HG02852 (cell line): Measurements from ENCODE around the gene VARS1.
A peak's percentile ranks its signal among the peaks of the same experiment; 100 is the strongest.
"Not testable (repeated sequence)": the region's sequence is repeated elsewhere in the genome, so short reads cannot be mapped to it uniquely, and the experiment has no call there.

ENCODE experiments used
- ATAC-seq: cut with Tn5 transposase; IDR thresholded peaks from one replicate; pipeline ENCODE4 v1.9.1; 2021; ENCODE audit warnings: mild to moderate bottlenecking, moderate library complexity; ENCODE audit not compliant: unreplicated experiment

Gene VARS1

DNA sequence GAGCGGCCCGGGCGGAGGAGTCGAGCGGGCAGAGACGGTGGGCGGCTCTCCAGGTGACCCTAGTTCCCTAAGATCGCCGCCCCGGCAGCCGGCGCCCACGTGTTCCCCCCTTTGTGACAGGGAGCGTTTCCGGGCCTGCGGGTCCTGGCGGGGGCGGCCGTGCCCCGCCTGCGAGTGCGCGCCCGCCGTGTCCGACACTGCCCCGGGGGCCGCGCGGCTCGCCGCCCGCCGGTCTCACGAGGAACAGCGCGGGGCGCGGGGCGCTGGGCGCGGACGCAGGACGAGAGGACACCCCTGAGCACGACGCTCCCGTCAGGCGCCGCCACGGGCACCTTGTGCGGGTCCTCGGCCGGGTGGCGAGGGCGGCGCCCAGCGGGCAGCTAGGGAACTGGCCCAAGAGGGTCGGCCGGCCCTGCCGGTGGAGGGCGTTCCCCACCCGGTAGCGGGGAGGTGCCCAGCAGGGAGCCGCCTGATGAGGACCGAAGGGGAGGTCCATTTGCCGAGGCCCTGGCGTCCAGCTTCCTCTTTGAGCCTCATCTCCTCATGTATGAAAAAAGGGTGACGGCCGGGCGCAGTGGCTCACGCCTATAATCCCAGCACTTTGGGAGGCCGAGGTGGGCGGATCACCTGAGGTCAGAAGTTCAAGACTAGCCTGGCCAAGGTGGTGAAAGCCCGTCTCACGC is at the start of gene VARS1:
TSS of gene VARS1 (minus strand) at position 137 of the 683 bp plus-strand sequence. CDS start 535 bp downstream, outside the sequence.
- peak; percentile 72 for ATAC-seq

DNA sequence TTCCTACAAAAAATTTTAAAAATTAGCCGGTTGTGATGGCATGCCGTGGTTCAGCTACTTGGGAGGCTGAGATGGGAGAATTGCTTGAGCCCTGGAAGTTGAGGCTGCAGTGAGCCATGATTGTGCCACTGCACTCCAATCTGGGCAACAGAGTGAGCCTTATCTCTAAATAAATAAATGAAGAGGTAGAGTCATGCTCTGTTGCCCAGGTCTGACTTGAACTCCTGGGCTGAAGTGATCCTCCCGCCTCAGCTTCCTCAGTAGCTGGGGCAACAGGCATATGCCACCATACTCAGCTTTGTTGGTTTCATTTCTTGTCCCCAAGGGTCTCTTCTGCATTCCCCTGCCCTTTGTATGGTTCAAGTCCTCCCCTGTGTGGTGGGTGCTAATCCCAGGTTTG is 49.0 kb upstream of the VARS1 start:
- no peak for ATAC-seq

DNA sequence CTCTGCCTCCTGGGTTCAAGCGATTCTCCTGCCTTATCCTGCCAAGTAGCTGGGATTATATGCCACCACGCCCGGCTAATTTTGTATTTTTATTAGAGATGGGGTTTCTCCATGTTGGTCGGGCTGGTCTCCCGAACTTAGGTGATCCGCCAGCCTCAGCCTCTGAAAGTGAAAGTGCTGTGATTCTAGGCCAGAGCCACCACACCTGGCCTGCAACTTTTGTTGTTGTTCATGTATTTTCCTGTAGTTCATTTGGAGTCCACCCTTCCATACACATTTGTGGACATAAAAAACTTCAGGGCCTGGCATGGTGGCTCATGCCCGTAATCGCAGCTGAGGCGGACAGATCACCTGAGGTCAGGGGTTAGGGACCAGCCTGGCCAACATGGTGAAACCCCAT is 46.5 kb upstream of the VARS1 start:
- ATAC-seq: no peak

DNA sequence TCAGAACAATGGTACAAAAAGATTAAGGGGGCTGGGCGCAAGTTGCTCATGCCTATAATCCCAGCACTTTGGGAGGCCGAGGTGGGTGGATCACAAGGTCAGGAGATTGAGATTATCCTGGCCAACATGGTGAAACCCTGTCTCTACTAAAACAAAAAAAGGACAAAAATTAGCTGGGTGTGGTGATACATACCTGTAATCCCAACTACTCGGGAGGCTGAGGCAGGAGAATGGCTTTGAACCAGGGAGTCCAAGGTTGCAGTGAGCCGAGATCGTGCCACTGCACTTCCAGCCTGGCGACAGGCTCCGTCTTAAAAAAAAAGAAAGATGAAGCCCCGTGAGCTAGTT is 44.2 kb upstream of the VARS1 start:
- ATAC-seq: not testable (repeated sequence)

DNA sequence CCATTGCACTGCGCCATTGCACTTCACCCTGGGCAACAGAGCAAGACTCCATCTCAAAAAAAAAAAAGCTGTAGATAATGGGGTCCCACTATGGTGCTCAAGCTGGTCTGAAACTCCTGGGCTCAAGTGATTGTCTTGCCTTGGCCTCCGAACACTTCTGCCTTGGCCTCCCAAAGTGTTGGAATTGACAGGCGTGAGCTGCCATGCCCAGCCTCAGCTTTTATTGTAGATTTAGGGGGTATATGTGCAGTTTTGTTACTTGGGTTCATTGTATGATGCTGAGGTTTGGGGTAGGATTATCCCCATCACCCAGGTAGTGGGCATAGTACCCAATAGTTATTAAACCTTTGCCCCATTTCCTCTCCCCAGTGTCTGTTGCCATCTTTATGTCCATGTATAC is 43.4 kb upstream of the VARS1 start:
- no peak for ATAC-seq

DNA sequence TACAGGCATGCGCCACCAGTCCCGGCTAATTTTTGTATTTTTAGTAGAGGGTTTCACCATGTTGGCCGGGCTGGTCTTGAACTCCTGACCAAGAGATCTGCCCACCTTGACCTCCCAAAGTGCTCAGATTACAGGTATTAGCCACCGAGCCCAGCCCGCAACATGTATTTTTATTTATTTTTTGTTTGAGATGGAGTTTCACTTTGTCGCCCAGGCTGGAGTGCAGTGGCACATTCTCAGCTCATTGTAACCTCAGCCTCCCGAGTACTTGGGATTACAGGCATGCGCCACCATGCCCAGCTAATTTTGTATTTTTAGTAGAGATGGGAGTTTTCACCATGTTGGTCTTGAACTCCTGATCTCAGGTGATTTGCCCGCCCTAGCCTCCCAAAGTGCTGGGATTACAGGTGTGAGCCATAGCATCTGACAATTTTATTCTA is 42.6 kb upstream of the VARS1 start:
- not testable (repeated sequence) for ATAC-seq

DNA sequence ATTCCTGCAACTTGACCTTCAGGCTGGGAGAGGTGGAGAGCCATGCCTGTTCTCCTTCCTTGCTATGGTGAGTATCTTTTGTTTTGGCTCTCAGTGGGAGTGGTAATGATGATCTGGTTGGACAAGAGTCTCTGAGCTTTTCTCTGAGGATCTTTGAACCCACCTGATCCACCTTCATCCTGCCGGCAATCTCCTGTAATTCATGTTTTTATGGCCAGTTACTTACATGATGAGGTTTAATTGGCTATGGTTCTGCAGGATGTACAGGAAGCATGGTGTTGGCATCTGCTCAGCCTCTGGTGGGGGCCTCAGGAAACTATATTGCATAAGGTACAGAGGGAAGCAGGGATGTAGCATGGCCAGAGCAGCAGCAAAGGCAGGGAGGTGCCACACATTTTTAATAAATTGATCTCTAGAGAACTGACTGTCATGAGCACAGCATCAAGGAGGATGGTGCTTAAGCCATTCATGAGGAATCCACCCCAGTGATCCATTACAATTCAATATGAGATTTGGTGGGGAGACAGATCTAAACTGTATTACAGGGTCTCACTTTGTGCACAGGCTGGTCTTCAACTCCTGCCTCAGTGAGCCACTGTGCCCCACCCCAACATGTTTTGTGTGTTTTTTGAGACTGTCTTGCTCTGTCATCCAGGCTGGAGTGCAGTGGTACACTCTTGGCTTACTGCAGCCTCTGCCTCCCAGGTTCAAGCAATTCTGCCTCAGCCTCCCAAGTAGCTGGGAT is 42.0 kb upstream of the VARS1 start:
- ATAC-seq: no peak

DNA sequence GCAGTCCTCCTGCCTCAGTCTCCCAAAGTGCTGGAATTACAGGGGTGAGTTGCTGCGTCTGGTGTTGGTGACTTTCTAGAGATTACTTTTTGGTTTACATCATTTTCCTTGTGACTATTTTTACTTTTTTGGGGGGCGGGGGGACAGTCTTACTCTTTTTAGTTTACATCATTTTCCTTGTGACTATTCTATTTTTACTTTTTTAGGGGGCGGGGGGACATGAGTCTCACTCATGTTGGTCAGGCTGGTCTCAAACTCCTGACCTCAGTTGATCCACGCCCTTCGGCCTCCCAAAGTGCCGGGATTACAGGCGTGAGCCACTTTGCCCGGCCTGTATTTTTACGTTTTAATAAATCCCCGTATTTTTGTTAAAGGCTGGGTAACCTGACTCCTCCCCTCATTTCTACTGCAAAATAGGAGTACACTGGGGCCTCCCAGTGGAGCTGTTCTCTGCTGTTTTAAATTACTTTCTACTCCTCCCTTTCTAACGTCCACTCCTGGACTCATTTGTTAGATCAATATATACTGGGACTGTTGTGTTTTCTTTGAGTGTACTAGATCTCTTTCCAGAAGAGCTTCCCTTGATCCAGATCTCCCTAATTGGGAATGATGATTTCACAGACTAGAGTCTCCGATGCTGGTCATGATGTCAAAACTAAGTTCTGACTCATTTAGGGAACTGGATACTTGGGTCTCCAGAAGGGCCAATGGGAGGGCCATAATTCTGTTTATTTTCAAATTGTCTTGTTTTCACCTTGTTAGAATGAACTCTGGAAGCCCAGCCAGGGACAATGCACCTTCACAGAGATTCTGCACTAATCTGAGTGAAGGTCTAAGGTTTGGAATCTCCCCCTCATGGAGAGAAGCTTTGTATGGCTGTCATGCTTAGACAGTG is 41.2 kb upstream of the VARS1 start:
- ATAC-seq: no peak

DNA sequence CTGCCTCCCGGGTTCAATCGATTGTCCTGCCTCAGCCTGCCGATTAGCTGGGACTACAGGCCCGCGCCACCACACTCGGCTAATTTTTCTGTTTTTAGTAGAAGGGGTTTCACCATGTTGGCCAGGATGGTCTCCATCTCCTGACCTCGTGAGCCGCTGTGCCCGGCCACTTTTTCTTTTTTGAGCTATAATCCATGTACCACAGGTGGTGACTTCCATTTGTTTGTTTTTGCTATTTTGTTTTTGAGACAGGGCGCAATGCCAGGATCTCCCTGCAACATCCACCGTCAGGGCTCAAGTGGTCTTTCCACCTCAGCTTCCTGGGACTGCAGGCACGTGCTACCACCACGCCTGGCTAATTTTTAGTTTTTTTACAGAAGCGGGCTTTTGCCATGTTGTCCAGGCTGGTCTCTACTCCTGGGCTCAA is 40.5 kb upstream of the VARS1 start:
- ATAC-seq: no peak

DNA sequence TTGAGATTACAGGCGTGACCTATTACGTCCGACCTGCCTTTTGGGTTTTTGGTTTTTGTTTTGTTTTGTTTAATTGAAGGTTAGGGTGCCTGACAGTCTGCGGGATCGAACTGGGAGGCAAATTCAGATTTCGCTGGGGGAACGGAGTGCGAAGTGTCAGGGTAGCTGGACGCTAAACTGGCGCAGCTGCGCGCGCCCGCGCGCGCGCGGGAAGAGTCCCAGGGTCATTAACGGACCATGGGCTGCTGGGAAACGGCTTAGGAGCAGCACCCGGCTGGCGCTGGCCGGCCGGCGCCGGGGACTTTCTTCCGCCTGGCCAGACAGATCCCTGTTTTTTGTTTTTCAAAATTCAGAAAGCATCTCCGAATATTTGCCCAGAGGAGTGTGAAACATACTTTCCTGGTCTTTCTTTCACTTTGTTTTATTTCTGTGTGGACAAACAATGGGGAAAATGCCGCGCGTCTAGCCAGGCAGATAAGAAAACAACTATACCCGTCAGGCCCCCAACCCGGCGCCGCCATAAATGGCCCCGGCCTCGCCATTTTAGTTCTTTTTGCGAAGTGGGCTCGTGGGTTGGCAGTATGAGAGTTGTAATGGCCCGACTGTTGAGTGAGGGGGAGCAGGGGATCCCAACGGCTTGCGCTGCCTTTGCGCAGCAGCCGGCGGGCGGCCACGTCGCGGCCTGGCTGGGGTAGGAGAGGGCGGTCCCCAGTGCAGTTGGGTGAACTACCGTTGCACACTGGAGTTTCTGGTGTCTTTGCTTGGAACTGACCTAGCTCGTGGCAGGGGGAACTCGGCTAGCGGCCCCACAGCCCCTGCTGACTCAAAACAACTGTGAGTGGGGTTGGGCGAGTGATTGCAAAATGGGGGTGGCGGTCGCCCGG is 39.1 kb upstream of the VARS1 start:
- no peak for ATAC-seq

DNA sequence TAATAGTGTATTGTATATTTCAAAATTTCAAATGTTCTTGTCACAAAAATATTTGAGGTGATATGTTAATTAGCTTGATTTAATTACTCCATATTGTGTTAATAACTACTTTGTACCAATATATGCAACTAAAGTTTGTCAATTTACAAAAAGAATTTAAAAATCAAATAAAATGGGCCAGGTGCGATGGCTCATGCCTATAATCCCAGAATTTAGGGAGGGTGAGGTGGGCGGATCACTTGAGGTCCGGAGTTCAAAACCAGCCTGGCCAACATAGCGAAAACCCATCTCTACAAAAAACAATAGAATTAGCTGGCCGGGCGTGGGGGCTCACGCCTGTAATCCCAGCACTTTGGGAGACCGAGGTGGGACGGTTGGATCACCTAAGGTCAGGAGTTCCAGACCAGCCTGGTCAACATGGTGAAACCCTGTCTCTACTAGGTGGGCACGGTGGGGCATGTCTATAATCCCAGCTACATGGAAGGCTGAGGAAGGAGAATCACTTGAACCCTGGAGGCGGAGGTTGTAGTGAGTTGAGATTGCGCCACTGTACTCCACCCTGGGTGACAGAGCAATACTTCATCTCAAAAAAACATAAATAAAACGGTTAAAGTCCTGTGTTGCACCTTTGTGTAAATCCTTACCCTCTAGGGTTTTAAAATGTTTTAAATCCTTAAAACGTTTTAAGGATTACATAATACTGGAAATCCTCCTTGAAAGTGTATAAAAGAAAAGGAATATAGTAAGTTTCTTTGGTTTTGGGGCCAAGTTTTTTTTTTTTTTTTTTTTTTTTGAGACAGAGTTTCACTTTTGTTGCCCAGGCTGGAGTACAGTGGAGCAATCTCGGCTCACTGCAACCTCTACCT is 36.0 kb upstream of the VARS1 start:
- no peak for ATAC-seq

DNA sequence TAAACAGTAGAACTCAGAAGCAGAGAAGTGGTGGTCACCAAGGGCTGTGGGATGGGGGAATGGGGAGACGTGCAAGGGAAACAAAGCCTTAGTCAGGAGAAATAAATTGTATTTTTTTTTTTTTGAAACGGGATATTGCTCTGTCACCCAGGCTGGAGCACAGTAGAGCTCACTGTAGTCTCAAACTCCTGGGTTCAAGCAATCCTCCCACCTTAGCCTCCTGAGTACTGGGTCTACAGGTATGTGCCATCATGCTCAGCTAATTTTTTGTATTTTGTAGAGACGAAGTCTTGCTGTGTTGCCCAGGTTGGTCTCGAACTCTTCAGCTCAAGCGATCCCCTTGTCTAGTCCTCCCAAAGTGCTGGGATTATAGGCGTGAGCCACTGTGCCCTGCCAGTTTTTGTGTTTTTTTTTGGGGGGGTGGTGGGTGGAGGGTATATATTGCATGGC is 35.4 kb upstream of the VARS1 start:
- no peak for ATAC-seq

DNA sequence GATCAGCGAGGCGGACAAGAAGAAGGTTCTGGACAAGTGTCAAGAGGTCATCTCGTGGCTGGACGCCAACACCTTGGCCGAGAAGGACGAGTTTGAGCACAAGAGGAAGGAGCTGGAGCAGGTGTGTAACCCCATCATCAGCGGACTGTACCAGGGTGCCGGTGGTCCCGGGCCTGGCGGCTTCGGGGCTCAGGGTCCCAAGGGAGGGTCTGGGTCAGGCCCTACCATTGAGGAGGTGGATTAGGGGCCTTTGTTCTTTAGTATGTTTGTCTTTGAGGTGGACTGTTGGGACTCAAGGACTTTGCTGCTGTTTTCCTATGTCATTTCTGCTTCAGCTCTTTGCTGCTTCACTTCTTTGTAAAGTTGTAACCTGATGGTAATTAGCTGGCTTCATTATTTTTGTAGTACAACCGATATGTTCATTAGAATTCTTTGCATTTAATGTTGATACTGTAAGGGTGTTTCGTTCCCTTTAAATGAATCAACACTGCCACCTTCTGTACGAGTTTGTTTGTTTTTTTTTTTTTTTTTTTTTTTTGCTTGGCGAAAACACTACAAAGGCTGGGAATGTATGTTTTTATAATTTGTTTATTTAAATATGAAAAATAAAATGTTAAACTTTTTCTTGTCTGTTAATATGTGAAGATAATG is 34.2 kb upstream of the VARS1 start:
- ATAC-seq: no peak

DNA sequence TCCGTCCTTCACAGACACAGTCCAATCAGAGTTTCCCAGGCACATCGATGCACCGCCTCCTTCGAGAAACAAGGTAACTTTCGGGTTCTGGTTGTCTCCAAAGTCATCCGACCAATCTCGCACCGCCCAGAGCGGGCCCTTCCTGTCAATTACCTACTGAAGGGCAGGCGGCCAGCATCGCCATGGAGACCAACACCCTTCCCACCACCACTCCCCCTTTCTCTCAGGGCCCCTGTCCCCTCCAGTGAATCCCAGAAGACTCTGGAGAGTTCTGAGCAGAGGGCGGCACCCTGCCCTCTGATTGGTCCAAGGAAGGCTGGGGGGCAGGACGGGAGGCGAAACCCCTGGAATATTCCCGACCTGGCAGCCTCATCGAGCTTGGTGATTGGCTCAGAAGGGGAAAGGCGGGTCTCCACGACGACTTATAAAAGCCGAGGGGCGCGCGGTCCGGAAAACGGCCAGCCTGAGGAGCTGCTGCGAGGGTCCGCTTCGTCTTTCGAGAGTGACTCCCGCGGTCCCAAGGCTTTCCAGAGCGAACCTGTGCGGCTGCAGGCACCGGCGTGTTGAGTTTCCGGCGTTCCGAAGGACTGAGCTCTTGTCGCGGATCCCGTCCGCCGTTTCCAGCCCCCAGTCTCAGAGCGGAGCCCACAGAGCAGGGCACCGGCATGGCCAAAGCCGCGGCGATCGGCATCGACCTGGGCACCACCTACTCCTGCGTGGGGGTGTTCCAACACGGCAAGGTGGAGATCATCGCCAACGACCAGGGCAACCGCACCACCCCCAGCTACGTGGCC is 31.9 kb upstream of the VARS1 start, which contains the start of gene HSPA1B:
TSS of gene HSPA1B (plus strand) at position 453 of the 794 bp plus-strand sequence. CDS start at position 666, 213 bp downstream.
- peak; percentile 70 for ATAC-seq

DNA sequence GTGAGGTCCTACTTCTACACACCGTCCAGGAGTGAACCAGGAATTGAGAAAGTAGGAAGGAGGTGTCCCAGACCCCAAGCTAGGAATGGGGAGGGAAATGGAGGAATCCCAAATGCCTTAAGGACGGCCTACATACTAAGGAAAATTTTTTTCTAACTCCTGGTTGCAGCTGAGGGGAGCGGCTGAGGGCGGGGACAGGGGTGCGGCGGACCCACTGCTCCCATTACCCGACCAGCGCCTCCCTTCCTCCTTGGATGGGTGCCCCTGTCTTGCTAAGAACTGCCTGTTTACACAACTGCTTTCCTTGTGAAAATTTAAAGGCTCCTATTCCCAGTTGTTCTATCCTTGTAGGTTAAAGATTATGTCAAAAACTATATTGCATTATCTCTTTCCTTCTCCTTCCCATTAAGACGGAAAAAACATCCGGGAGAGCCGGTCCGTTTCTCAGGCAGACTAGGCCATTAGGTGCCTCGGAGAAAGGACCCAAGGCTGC is 31.3 kb upstream of the VARS1 start:
- ATAC-seq: no peak

DNA sequence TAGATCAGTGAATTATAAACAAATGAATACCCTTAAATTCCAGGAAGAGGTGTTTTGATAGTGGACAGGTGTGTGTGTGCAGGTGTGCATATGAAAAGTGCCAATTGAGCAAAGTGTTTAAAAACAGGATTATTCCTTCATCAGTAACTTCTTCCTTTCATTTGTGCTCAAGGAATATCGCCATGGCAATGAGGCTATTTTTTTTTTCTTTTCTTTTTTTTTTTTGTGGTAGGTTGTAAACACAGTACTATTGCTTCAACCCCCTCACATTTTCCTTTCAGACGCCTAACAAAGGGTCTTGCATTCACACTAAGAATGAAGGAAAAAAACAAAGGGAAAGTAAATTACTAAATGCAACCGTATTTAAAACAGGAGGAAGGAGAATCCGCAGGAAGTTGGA is 30.0 kb upstream of the VARS1 start:
- no peak for ATAC-seq

DNA sequence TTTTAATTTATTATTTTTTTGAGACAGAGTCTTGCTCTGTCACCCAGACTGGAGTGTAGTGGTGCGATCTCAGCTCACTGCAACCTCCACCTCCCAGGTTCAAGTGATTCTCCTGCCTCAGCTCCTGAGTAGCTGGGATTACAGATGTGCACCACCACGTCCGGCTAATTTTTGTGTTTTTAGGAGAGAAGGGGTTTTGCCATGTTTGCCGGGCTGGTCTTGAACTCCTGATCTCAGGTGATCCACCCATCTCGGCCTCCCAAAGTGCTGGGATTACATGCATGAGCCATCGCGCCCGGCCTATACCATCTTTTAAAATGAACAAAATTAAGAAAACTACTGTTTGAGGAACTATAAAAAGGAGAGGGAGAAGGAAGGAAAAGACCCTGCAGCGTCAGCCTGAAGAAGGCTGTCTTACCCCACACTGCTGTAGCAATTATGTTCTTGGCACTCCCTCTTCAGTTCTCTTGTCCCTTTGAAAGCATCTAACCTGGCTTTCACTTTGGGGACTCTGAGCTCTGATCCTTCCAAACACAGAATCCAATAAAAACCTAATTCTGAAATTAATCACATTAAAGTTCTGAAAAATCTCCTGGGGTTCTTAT is 28.1 kb upstream of the VARS1 start:
- not testable (repeated sequence) for ATAC-seq
